Upper lobe of left lung (tissue), 6 donors: ENCODE data around the gene GRM5. TPM values are rescaled to one million over a fixed set of nuclear protein-coding genes. Genes with fewer than 3 reads are reported as not detected.

Experiments
- ATAC-seq, 2 donors: fragments of 200-7000 bp; cut with Tn5 transposase; one replicate each; pipeline ENCODE4 v1.9.1; 2022; ENCODE audit warnings: mild to moderate bottlenecking in 2 of 2, moderate library complexity in 2 of 2; ENCODE audit not compliant: low FRiP score in 2 of 2
- DNase-seq, 2 donors: peaks; one replicate each; pipeline ENCODE4 v3.0.0-alpha.2; 2019 to 2020
- H3K27ac ChIP-seq, 4 donors: fragments of 200-600 bp; sonication (generic); one replicate each; pipeline ENCODE4 v1.5.1; 2016 to 2019
- H3K27me3 ChIP-seq, 4 donors: fragments of 200-600 bp; sonication (generic); one replicate each; pipeline ENCODE4 v1.5.1; 2017 to 2019
- H3K36me3 ChIP-seq, 4 donors: fragments of 200-600 bp; sonication (generic); one replicate each; pipeline ENCODE4 v1.5.1; 2016 to 2019
- H3K4me1 ChIP-seq, 4 donors: fragments of 200-600 bp; sonication (generic); one replicate each; pipeline ENCODE4 v1.5.1; 2018 to 2019
- H3K4me3 ChIP-seq, 4 donors: fragments of 200-600 bp; sonication (generic); one replicate each; pipeline ENCODE4 v1.5.1; 2017 to 2019; ENCODE audit warnings: mild to moderate bottlenecking in 2 of 4, moderate library complexity in 1 of 4
- H3K9me3 ChIP-seq, 4 donors: fragments of 200-600 bp; sonication (generic); one replicate each; pipeline ENCODE4 v1.5.1; 2018 to 2019
- CTCF ChIP-seq, 6 experiments: fragments of 450-650 bp in 4 of 6; fragments of 200-600 bp in 2 of 6; sonication (generic) in 2 of 6; IDR thresholded peaks; one replicate each; pipeline ENCODE4 v1.5.1; 2016 to 2019; ENCODE audit warnings: antibody characterized with exemption in 6 of 6
- EP300 ChIP-seq, 4 donors: sonication (generic); formaldehyde crosslinking; IDR thresholded peaks; one replicate each; pipeline ENCODE4 v1.5.1; 2017; ENCODE audit warnings: antibody characterized with exemption in 4 of 4, control low read depth in 2 of 4
- POLR2A ChIP-seq, 4 donors: fragments of 450-650 bp; IDR thresholded peaks; one replicate each; pipeline ENCODE4 v1.5.1; 2016 to 2017; ENCODE audit warnings: antibody characterized with exemption in 4 of 4, mild to moderate bottlenecking in 2 of 4
- POLR2AphosphoS5 ChIP-seq, 2 donors: sonication (generic); formaldehyde crosslinking; IDR thresholded peaks; one replicate each; pipeline ENCODE4 v1.5.1; 2017; ENCODE audit warnings: antibody characterized with exemption in 2 of 2
- WGBS, 2 donors: methylation state at CpG; one replicate each; pipeline ENCODE4 v1.1.5; 2017 to 2018; 5-methylcytosine and 5-hydroxymethylcytosine counted together
- total RNA-seq, 6 donors: library from RNA; depleted of rRNA in 4 of 6; stranded (reverse); fragments of >200 nt in 4 of 6; gene quantifications; one replicate each; pipeline versions ENCODE4 v1.1.0 to v1.2.1, GENCODE V29; 2016 to 2021
- donor health status: DM: no; HTN: no; CAD: no; lungs with moderate emphysema.
- donor health status: DM: no; HTN: yes; CAD: no; lungs with severe emphysema.

GRM5 gene
- total RNA-seq, 6 donors from 2014 or later: 0.30 to 4.2 (median 0.32) TPM; not detected in 2

DNA sequence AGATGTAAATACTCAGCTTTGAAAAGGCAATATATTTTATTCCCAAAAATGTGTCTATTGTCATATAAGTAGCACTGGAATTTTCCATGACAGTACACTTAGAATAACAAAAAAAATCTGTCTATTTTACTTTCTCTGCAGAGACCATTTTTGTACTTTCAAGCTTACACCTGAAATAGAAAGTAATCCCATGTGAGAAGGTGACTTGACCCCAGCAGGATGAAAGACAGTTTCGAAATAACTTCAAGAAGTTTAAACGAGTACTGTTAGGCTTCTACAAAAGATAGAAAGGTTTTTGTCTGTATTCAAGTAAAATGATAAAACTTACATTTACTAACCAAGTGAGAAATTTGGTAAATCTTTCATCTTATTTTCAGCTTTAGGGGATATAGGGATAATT, 468.4 kb downstream of the GRM5 start:
- no peaks in the 10 kb centered on the region for H3K4me1 ChIP-seq
- H3K36me3 ChIP-seq: no peaks in the 10 kb centered on the region
- H3K27ac ChIP-seq: no peak overlapping the region
- no peak for DNase-seq
- no peaks in the 10 kb centered on the region for H3K27me3 ChIP-seq
- no peak for TF ChIP-seq POLR2AphosphoS5 (IDR thresholded peaks at IDR 0.05)
- TF ChIP-seq EP300 (IDR thresholded peaks at IDR 0.05): no peak
- no peak for TF ChIP-seq POLR2A (IDR thresholded peaks at IDR 0.05)
- TF ChIP-seq CTCF (IDR thresholded peaks at IDR 0.05): no peak
- no peaks in the 10 kb centered on the region for H3K9me3 ChIP-seq
- ATAC-seq: no peak
- 64 to 66% methylated on average over 2 of the region's 2 CpGs for WGBS, 2 donors
- no peak overlapping the region for H3K4me3 ChIP-seq

DNA sequence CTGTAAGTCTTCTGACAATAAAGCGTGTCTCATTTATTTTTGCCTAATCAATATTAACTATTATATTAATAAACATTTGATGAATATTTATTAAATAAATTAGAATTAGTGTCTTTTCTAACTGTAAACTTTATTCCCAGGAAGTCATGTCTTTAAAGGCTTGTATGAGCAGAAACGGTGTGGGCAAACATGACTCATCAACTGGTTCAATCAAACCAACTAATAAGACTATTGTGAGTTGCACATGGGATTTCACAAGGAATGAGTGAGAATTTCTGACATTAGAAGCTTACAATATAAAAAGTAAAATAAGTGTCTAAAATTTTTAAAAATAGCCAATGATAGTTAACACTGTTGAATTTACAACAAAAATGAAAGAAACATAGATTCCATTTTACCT, 469.0 kb downstream of the GRM5 start:
- 87 to 92% methylated on average over 2 of the region's 2 CpGs for WGBS, 2 donors
- no peak overlapping the region for H3K27ac ChIP-seq
- no peak overlapping the region for H3K4me3 ChIP-seq
- H3K36me3 ChIP-seq: no peaks in the 10 kb centered on the region
- H3K27me3 ChIP-seq: no peaks in the 10 kb centered on the region
- DNase-seq (no peak), ATAC-seq (no peak)
- TF ChIP-seq POLR2A (IDR thresholded peaks at IDR 0.05) (no peak), CTCF (IDR thresholded peaks at IDR 0.05) (no peak), EP300 (IDR thresholded peaks at IDR 0.05) (no peak), POLR2AphosphoS5 (IDR thresholded peaks at IDR 0.05) (no peak)
- H3K9me3 ChIP-seq: no peaks in the 10 kb centered on the region
- no peaks in the 10 kb centered on the region for H3K4me1 ChIP-seq

GRCh38 chr11:88594274-88594950, 471.4 kb downstream of the GRM5 start:
- H3K9me3 ChIP-seq: no peaks in the 10 kb centered on the region
- WGBS, 2 donors: 69 to 76% methylated on average over 2 of the region's 2 CpGs
- no peak for TF ChIP-seq CTCF (IDR thresholded peaks at IDR 0.05)
- no peak for TF ChIP-seq POLR2A (IDR thresholded peaks at IDR 0.05)
- no peak for TF ChIP-seq POLR2AphosphoS5 (IDR thresholded peaks at IDR 0.05)
- TF ChIP-seq EP300 (IDR thresholded peaks at IDR 0.05): no peak
- no peak for DNase-seq
- H3K4me3 ChIP-seq: no peak overlapping the region
- no peak overlapping the region for H3K27ac ChIP-seq
- H3K27me3 ChIP-seq: no peaks in the 10 kb centered on the region
- H3K4me1 ChIP-seq: no peaks in the 10 kb centered on the region
- H3K36me3 ChIP-seq: no peaks in the 10 kb centered on the region
- ATAC-seq: no peak

DNA sequence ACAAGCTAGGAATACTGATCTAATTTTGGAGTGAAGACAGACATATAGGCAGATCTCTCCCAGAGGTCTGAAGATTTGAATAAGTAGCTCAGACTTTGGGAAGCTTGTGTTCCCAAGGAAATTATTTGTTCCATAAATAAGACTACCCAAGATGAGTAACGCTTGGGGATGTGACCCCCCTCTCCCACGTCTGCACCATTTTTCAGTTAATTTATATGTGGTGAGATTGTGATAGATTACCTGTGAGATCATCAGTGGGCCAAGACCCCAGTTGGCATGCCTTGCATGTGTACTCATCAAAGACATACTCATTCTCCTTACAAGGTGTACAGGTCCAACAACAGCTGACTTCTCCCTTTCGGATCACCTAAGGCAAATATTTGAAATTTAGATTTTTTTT, 475.4 kb downstream of the GRM5 start:
- TF ChIP-seq EP300 (IDR thresholded peaks at IDR 0.05): no peak
- no peak for TF ChIP-seq CTCF (IDR thresholded peaks at IDR 0.05)
- TF ChIP-seq POLR2AphosphoS5 (IDR thresholded peaks at IDR 0.05): no peak
- no peak for TF ChIP-seq POLR2A (IDR thresholded peaks at IDR 0.05)
- no peak overlapping the region for H3K4me3 ChIP-seq
- no peaks in the 10 kb centered on the region for H3K4me1 ChIP-seq
- WGBS, 2 donors: 71 to 74% methylated on average over 3 of the region's 3 CpGs
- no peaks in the 10 kb centered on the region for H3K36me3 ChIP-seq
- no peaks in the 10 kb centered on the region for H3K27me3 ChIP-seq
- H3K27ac ChIP-seq: no peak overlapping the region
- DNase-seq (no peak), ATAC-seq (no peak)
- no peaks in the 10 kb centered on the region for H3K9me3 ChIP-seq

GRCh38 chr11:88583251-88583650, 482.5 kb downstream of the GRM5 start:
- WGBS, 2 donors: 79 to 80% methylated on average over 4 of the region's 4 CpGs
- ATAC-seq (no peak), DNase-seq (no peak)
- Histone ChIP-seq H3K4me1 (no peaks in the 10 kb centered on the region), H3K9me3 (no peaks in the 10 kb centered on the region), H3K27me3 (no peaks in the 10 kb centered on the region), H3K36me3 (no peaks in the 10 kb centered on the region), H3K27ac (no peak overlapping the region), H3K4me3 (no peak overlapping the region)
- TF ChIP-seq POLR2AphosphoS5 (IDR thresholded peaks at IDR 0.05) (no peak), CTCF (IDR thresholded peaks at IDR 0.05) (no peak), POLR2A (IDR thresholded peaks at IDR 0.05) (no peak), EP300 (IDR thresholded peaks at IDR 0.05) (no peak)
